H1 (cell line): Measurements from ENCODE around the gene AGFG2.

Source experiments
- ATF2 ChIP-seq: IDR thresholded peaks from 2 replicates; pipeline ENCODE4 v1.6.1; 2012; ENCODE audit warnings: low read length, inconsistent platforms
- EZH2 ChIP-seq: fragments of 200-600 bp; sonication (generic); IDR thresholded peaks from 2 replicates; pipeline ENCODE4 v1.7.1; 2012; ENCODE audit warnings: low read depth, mild to moderate bottlenecking, moderate library complexity, low read length, inconsistent platforms; ENCODE audit not compliant: severe bottlenecking
- HDAC6 ChIP-seq: IDR thresholded peaks from one replicate; pipeline ENCODE4 v1.7.1; 2012; ENCODE audit warnings: low read depth, mild to moderate bottlenecking, inconsistent platforms, low read length, moderate library complexity
- POLR2A ChIP-seq, 2 experiments: IDR thresholded peaks; 1 replicate in 1 of 2; 2 replicates in 1 of 2; pipeline ENCODE4 v1.6.1; 2011; ENCODE audit warnings: low read depth in 2 of 2, low read length in 2 of 2, mild to moderate bottlenecking in 2 of 2; ENCODE audit errors: control extremely low read depth in 1 of 2
- RAD21 ChIP-seq, 2 experiments: IDR thresholded peaks in 1 of 2; conservative IDR thresholded peaks in 1 of 2; 2 replicates each; pipeline ENCODE4 v1.6.1; 2011; ENCODE audit warnings: low read depth in 2 of 2, low read length in 2 of 2, improper control_type of control experiment in 1 of 2, inconsistent platforms in 1 of 2, mild to moderate bottlenecking in 1 of 2, moderate library complexity in 1 of 2
- RNF2 ChIP-seq: fragments of 200-900, 300-1000 bp; sonication (generic); IDR thresholded peaks from 2 replicates; pipeline ENCODE4 v1.7.1; 2016; ENCODE audit warnings: borderline replicate concordance, low read depth, mild to moderate bottlenecking, antibody characterized with exemption, low read length; ENCODE audit not compliant: poor library complexity, severe bottlenecking; ENCODE audit errors: missing control alignments
- RXRA ChIP-seq: IDR thresholded peaks from 2 replicates; pipeline ENCODE4 v1.6.1; 2011; ENCODE audit warnings: low read depth, mild to moderate bottlenecking, low read length, moderate library complexity; ENCODE audit not compliant: insufficient read depth
- SP1 ChIP-seq: IDR thresholded peaks from 2 replicates; pipeline ENCODE4 v1.6.1; 2011; ENCODE audit warnings: low read depth, low read length
- TBP ChIP-seq: IDR thresholded peaks from 2 replicates; pipeline ENCODE4 v1.6.1; 2011; ENCODE audit warnings: low read depth, low read length, improper control_type of control experiment
- ZNF274 ChIP-seq: IDR thresholded peaks from 2 replicates; pipeline ENCODE4 v1.7.0; 2012; ENCODE audit warnings: low read length, borderline replicate concordance; ENCODE audit errors: extremely low read depth
- TF ChIP-seq, protein P1 (sequence below), 3 experiments: IDR thresholded peaks; 1 replicate in 2 of 3; 2 replicates in 1 of 3; pipeline versions ENCODE4 v1.5.1 to v1.6.1; 2011; ENCODE audit warnings: low read length in 3 of 3, mild to moderate bottlenecking in 3 of 3, inconsistent platforms in 2 of 3, low read depth in 1 of 3, moderate library complexity in 1 of 3; ENCODE audit not compliant: insufficient read depth in 1 of 3; ENCODE audit errors: control extremely low read depth in 1 of 3
- TF ChIP-seq, protein P2 (sequence below): IDR thresholded peaks from 2 replicates; pipeline ENCODE4 v1.6.1; 2011; ENCODE audit warnings: low read depth, mild to moderate bottlenecking, low read length; ENCODE audit not compliant: insufficient read depth

GRCh38 chr7:100544967-100545359 is 6.0 kb downstream of the AGFG2 start:
- no peak for TF ChIP-seq TBP
- no peak for TF ChIP-seq RXRA
- no peak for TF ChIP-seq RAD21 (IDR thresholded peaks at IDR 0.05 in 1 of 2, conservative IDR thresholded peaks at IDR 0.05 in 1 of 2; ENCODE audit: low read depth in 2 of 2, low read length in 2 of 2)
- no peak for TF ChIP-seq ZNF274
- TF ChIP-seq POLR2A (IDR thresholded peaks at IDR 0.05; ENCODE audit: control extremely low read depth in 1 of 2, low read depth in 2 of 2, low read length in 2 of 2): no peak
- no peak for TF ChIP-seq ATF2
- TF ChIP-seq, protein P1, sequence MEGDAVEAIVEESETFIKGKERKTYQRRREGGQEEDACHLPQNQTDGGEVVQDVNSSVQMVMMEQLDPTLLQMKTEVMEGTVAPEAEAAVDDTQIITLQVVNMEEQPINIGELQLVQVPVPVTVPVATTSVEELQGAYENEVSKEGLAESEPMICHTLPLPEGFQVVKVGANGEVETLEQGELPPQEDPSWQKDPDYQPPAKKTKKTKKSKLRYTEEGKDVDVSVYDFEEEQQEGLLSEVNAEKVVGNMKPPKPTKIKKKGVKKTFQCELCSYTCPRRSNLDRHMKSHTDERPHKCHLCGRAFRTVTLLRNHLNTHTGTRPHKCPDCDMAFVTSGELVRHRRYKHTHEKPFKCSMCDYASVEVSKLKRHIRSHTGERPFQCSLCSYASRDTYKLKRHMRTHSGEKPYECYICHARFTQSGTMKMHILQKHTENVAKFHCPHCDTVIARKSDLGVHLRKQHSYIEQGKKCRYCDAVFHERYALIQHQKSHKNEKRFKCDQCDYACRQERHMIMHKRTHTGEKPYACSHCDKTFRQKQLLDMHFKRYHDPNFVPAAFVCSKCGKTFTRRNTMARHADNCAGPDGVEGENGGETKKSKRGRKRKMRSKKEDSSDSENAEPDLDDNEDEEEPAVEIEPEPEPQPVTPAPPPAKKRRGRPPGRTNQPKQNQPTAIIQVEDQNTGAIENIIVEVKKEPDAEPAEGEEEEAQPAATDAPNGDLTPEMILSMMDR (IDR thresholded peaks at IDR 0.05; ENCODE audit: control extremely low read depth in 1 of 3, insufficient read depth in 1 of 3, low read depth in 1 of 3, low read length in 3 of 3): no peak
- no peak for TF ChIP-seq EZH2
- no peak for TF ChIP-seq HDAC6
- no peak for TF ChIP-seq RNF2
- TF ChIP-seq, protein P2, sequence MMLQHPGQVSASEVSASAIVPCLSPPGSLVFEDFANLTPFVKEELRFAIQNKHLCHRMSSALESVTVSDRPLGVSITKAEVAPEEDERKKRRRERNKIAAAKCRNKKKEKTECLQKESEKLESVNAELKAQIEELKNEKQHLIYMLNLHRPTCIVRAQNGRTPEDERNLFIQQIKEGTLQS: no peak
- TF ChIP-seq SP1: no peak
